Fibroblast of mammary gland (primary cell): ENCODE data around the gene PDE9A.

Experiments used
- DNase-seq: peaks from one replicate; pipeline ENCODE4 v3.0.0-alpha.2; 2010; ENCODE audit warnings: low read depth
- H3K4me3 ChIP-seq: 2 replicates; pipeline ENCODE4 v1.5.1; 2011; ENCODE audit warnings: low read depth, mild to moderate bottlenecking, low read length, moderate library complexity; ENCODE audit not compliant: control insufficient read depth
- TF ChIP-seq, protein P1 (sequence below): conservative IDR thresholded peaks from 2 replicates; pipeline ENCODE4 v1.5.1; 2011; ENCODE audit warnings: low read depth, low read length, inconsistent platforms; ENCODE audit not compliant: control insufficient read depth, insufficient read depth

The PDE9A gene

DNA sequence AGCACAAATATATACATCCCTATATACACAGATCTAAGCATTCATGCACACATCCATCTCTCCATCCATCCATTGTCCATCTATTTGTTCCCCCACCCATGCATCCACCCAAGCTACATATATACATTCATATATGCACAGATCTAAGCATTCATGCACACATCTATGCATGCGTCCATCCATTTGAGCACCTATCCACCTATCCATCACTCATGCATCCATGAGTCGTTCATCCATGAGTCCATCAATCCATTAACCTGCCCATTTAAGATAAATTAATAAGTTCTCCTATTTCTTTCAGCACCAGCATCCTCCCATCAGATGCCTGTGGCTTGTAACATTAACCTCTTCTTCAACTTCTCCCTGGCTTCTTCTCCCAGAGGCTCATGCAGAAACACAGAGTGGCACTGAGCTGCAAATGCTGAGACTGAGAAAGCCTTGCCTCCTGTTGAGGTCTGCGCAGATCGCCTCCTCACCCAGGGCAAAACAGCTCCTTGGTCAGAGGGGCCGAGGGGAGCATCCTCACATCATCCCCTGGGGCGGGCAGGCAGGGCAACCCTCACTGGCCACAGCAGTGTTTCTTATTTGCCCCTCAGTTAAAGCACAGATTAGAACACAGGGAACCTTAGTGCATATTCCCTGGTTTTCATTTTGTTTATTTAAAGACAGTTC lies 17.4 kb upstream of the PDE9A start:
- TF ChIP-seq, protein P1, sequence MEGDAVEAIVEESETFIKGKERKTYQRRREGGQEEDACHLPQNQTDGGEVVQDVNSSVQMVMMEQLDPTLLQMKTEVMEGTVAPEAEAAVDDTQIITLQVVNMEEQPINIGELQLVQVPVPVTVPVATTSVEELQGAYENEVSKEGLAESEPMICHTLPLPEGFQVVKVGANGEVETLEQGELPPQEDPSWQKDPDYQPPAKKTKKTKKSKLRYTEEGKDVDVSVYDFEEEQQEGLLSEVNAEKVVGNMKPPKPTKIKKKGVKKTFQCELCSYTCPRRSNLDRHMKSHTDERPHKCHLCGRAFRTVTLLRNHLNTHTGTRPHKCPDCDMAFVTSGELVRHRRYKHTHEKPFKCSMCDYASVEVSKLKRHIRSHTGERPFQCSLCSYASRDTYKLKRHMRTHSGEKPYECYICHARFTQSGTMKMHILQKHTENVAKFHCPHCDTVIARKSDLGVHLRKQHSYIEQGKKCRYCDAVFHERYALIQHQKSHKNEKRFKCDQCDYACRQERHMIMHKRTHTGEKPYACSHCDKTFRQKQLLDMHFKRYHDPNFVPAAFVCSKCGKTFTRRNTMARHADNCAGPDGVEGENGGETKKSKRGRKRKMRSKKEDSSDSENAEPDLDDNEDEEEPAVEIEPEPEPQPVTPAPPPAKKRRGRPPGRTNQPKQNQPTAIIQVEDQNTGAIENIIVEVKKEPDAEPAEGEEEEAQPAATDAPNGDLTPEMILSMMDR = no peak
- no peak for DNase-seq
- no peak overlapping the region for H3K4me3 ChIP-seq

DNA sequence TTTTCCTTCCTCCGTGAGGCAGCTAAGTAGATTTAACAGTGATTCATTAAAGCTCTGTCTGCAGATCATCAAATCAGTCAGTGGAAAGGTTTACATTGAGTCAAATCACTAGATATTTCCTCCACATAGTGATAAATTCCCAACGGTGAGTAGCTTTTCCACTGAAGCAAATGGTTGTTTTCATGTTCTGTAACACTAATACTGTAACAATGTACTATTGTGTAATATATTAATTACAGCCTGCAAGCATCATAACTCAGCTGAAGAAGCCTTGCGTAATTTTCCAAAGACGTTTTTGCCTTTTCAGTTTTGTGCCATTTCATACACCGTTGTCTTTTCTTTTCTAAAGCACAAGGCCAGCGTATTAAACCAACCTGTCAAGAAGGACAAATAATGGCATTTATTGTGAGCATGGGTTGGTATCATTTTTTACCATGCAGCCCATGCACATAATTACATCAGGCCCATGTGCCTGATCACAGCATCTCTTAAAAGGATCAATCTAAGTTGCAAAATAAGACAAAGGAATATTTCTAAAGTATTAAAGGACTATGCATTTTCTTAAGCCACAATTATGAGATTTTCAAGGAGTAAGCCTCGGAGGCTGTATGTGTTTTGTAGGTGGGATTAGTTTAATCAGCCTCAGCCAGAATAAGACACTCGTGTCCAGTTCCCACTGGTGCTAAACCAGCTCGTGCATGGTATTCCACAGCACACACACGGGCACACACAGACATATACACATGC lies 16.7 kb upstream of the PDE9A start:
- peak; percentile 93 for DNase-seq
- TF ChIP-seq, protein P1 = no peak
- H3K4me3 ChIP-seq = no peak overlapping the region

DNA sequence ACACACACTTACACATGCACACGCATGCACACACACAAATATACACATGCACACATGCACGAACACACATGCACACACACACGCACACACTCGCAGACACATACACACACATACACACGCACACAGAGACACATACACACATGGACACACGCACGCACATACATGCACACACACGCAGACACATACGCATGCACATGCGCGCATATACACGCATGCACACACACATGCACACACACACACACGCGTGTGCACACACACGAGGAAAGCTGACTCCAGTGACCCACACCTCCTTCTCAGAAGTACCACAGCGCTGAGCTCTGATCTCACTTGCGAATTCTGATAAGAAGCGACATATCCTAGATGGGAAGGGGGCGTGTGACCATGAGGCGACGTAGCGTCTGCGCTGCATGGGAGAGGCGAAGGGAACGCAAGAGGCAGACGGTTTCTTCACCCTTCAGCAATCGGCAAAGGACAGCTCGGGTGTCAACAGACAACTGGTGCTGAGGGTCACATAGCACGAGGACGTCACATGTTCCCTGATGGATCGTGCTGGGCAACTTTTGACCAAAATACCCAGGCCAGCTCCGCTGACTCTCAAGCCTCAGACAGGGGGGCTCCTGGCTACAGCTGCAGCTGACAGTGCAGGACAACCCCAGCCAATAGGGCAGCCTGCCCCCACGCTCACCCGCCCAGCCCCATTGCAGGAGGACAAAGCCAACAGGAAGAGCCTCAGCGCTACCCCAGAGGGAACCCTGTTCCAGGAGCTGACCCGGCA lies 16.0 kb upstream of the PDE9A start:
- no peak overlapping the region for H3K4me3 ChIP-seq
- DNase-seq = no peak
- TF ChIP-seq, protein P1 = no peak

DNA sequence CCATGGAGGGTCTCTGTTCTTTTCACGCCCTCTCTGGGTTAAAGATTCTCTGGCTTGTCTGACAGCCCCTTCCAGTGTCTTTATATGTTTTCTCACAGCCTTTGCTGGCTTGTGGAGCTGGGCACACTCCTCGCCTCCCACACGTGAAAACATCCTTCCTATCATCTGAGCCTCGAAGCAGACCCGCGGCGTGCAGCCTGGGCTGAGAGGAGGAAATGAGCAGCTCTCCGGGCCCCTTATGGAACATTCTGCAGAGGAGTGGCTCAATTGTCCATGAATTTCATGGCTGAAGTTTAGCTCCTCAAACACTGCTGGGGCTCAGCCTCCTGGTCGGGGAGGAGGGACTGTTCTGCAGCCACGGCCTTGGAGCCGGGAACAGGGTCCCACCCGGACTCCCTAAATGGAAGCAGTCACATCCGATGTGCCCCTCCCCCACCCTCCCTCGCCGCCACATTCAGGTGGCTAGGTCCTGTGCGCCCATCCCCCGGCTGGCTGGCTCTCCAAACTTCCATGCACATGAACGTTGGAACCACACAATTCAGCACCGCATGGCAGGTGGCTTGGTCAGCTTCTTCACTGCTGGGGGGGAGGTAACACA lies 15.1 kb upstream of the PDE9A start:
- TF ChIP-seq, protein P1 = no peak
- DNase-seq = no peak
- H3K4me3 ChIP-seq = no peak overlapping the region

DNA sequence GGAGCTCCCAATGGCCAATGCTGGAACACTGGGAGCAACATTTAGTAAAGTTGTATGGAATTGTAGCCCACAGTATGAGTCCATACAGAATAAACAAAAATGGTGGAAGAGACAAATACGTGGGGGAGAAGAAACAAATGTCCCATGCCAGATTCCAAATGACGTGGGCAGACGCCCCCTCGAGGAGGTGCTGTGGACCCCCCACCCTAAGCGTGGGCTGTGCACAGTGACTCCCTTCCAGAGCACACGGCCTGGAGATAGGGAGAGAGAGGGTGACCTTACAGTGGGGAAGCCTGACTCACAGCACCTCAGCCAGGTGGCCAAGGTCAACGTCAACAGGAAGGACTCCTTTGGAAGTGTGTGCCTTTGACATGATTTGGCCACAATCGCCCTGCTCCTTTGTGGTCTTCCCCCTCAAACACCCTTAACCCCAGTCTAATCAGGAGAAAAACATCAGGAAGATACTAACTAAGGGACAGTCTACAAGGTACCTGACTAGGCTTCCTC lies 13.7 kb upstream of the PDE9A start:
- TF ChIP-seq, protein P1 = no peak
- no peak for DNase-seq
- H3K4me3 ChIP-seq = no peak overlapping the region

DNA sequence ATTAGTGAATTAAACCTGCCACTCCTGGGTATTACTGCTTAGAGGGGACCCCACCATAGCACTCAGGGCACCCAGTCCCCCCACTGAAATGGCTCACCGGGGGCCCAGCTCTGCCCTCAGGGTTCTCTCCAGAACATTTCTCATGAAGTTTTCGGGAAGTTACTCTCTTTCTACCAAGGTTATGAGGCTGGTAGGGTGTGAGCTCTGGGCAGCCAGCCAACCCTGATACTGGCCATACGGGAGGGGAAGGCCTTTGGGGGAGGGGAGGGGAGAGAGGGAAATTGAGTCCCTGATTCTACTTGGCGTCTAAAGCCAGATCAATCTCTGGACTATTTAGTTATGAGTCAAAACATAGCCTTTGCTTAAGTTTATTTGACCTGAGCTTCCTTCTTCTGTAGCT lies 12.9 kb upstream of the PDE9A start:
- H3K4me3 ChIP-seq = no peak overlapping the region
- DNase-seq = no peak
- TF ChIP-seq, protein P1 = no peak
